AG09309 (cell line): ENCODE results near the gene INHBA.

Experiments used
- DNase-seq: peaks from one replicate; pipeline ENCODE4 v3.0.0-alpha.2; 2010; ENCODE audit warnings: low read depth
- H3K4me3 ChIP-seq: 2 replicates; pipeline ENCODE4 v1.5.1; 2011; ENCODE audit warnings: mild to moderate bottlenecking, low read depth, low read length, moderate library complexity; ENCODE audit not compliant: control insufficient read depth
- TF ChIP-seq, protein P1 (sequence below): IDR thresholded peaks from 2 replicates; pipeline ENCODE4 v1.5.1; 2011; ENCODE audit warnings: mild to moderate bottlenecking, low read depth, low read length, inconsistent platforms; ENCODE audit not compliant: insufficient read depth, control insufficient read depth; ENCODE audit errors: missing control alignments

INHBA gene

DNA sequence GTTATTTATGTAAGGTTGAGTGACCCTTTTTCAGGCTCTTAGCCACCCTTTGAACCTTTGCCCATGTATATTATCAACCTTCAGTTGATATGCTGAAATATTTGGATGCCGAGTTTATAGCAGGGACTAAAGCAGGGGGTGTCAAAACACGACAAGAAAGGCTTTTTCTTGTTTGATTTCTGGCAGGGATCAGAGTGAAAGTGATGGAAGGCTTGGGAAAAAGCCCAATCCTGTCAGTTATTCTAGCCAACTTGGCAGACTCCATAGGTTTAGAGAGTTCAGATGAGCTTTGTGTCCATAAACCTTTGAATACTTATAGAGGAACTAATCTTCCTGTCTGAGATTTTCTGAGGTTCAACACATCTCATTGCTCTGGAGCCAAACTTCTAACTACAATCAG is 47.5 kb downstream of the INHBA start:
- DNase-seq, result no peak
- H3K4me3 ChIP-seq, result no peak overlapping the region
- TF ChIP-seq, protein P1, sequence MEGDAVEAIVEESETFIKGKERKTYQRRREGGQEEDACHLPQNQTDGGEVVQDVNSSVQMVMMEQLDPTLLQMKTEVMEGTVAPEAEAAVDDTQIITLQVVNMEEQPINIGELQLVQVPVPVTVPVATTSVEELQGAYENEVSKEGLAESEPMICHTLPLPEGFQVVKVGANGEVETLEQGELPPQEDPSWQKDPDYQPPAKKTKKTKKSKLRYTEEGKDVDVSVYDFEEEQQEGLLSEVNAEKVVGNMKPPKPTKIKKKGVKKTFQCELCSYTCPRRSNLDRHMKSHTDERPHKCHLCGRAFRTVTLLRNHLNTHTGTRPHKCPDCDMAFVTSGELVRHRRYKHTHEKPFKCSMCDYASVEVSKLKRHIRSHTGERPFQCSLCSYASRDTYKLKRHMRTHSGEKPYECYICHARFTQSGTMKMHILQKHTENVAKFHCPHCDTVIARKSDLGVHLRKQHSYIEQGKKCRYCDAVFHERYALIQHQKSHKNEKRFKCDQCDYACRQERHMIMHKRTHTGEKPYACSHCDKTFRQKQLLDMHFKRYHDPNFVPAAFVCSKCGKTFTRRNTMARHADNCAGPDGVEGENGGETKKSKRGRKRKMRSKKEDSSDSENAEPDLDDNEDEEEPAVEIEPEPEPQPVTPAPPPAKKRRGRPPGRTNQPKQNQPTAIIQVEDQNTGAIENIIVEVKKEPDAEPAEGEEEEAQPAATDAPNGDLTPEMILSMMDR, result no peak

DNA sequence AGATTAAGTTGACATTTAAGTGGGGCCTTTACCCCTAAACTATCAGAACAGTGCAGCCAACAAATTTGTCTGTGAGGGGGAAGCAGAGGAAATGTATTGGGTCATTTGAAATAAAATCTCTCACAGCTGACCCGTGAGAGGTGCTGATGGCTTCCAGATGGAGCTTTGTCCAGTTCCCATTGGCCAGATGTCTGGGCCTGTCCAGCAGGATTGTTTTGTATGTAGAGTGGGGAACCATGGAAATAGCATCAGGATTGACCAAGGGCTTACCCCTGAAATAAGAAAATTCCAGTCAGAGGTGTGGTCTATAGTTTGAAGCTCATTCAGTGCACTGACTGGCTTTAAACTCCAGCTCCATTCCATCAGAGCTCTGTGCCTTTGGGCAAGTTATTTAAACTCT is 50.6 kb downstream of the INHBA start:
- TF ChIP-seq, protein P1, result no peak
- H3K4me3 ChIP-seq, result no peak overlapping the region
- no peak for DNase-seq

DNA sequence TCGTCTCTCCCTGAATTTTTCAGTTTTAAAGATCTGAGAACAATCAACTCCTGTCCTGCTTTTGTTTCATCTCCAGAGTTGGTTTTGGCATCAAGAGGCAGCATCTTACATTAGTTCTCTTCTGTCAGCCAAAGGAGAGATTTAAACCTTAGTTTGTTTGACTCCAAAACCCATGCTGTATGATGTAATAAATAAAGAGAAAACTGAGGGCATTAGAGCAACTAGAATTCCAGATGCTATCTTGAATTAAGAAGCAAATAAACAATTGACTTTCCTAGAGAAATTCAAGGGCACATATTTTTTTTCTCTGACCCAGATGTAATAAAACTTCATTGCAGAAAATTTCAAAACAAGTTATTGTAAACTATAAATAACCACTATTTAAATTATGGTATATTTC is 54.4 kb downstream of the INHBA start:
- TF ChIP-seq, protein P1, result no peak
- DNase-seq, result no peak
- no peak overlapping the region for H3K4me3 ChIP-seq

DNA sequence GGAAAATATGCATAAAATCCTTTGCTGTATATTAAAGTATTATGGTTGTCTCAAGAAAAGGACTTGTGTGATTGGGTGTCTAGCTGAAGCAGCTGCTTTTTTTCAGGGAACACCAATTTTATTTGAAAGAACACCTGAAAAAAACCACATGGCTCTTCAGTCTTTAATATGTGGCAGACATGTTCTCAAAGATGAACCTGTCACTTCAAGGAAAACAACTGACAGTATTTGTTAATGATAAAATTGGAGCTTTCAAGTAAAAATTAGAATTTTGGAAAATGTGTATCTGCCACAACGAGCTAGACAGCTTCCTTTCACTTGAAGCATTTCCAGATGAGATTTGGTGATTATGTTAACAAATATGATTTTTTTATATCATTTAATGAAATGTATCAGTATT is 59.3 kb downstream of the INHBA start:
- TF ChIP-seq, protein P1, result no peak
- no peak overlapping the region for H3K4me3 ChIP-seq
- no peak for DNase-seq

DNA sequence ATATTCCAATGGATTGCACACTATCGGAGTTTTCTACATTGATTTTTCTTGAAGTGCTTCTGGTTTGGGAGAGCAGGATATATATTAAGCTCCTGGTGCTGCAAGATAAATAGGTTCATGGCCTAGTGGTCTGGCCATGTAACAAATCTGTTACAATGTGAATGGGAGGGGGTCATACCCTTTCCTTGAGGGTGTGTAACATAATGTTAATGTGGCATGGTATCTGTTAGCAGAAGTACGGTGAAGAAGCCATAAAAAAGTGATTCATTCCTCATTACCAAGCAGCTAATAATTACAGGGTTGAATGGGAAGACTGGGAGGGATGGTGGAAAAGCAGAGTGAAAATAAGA is 61.2 kb downstream of the INHBA start:
- TF ChIP-seq, protein P1, result no peak
- DNase-seq, result no peak
- no peak overlapping the region for H3K4me3 ChIP-seq

DNA sequence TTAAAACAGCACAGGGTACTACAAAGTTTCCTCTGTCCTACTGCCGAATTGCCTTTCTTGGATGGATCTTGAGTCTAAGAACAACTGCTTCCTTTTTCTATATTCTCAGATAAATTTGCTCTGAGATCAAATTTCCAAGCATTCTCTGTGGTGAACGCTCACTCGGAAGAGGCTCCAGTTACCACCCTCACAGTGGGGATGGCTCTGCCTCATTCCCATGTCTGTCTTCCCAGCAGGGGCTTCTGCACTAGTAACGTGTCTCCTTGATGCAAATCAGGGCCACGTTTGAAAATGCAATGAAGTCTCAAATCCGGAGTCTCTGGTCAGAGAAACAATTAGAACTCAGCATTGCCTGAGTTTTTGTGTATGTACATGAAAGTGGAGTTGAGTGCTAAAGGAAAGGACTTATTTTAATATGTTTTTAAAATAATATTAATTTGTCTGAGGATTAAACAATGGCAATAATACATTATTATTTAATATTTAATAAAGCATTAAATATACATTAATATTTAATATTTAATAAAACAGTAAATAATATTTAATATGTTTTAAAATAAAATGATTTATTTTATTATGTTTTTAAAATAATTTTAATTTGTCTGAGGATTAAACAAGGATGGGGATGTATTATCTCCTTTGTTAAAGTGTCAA is 61.8 kb downstream of the INHBA start:
- TF ChIP-seq, protein P1, result no peak
- no peak for DNase-seq
- H3K4me3 ChIP-seq, result no peak overlapping the region

DNA sequence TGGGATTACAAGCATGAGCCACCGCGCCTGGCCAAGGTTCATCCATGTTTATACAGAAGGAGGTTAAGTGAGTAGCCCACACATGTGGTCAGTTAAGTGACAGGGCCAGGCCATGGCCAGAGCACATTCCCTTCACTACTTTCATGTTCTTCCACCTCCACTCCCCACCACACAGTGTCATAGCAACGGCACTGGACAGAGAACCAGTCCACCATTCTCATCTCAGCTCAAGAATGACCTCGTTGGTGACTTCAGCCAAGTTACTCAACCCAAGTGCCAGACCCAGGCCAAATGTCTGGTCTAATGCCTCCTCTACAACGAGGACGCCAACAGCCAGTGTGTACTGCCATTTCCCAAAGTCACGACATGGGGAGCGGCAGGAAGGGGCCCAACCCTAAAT is 62.4 kb downstream of the INHBA start:
- TF ChIP-seq, protein P1, result no peak
- no peak overlapping the region for H3K4me3 ChIP-seq
- DNase-seq, result no peak
